IPS DF 4.7 (cell line): Measurements from ENCODE around the gene CD226.
"Not testable (repeated sequence)": the region's sequence is repeated elsewhere in the genome, so short reads cannot be mapped to it uniquely, and the experiment has no call there.

ENCODE experiments used
- DNase-seq: peaks from one replicate; pipeline ENCODE4 v3.0.0-alpha.2; 2013; ENCODE audit warnings: low spot score; ENCODE audit errors: extremely low read depth

Gene CD226

GRCh38 chr18:69916412-69916811, 31.3 kb downstream of the CD226 start:
- DNase-seq, result no peak

DNA sequence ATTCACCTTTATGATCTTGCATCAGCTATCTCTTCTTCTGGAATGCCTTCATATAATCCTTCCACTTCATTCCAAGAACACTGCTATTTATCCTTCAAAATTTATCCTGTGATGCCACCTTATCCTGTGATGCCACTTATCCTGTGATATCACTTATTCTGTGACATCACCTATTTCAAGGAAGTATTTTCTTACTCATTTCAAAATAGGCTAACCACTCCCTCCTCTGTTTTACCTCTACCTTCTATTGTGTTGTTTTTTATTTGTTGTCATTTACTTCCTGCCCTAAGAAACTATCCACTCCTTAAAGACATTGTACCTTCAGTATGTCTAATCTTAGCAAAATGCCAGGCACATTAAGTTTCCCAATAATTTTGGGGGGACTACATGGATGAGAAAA, 38.8 kb downstream of the CD226 start:
- no peak for DNase-seq

GRCh38 chr18:69906765-69907164, 40.9 kb downstream of the CD226 start:
- no peak for DNase-seq

- no peak for DNase-seq
Observed at GRCh38 chr18:69900941-69901340, 46.7 kb downstream of the CD226 start.

GRCh38 chr18:69899154-69899923, 48.3 kb downstream of the CD226 start:
- not testable (repeated sequence) for DNase-seq

DNA sequence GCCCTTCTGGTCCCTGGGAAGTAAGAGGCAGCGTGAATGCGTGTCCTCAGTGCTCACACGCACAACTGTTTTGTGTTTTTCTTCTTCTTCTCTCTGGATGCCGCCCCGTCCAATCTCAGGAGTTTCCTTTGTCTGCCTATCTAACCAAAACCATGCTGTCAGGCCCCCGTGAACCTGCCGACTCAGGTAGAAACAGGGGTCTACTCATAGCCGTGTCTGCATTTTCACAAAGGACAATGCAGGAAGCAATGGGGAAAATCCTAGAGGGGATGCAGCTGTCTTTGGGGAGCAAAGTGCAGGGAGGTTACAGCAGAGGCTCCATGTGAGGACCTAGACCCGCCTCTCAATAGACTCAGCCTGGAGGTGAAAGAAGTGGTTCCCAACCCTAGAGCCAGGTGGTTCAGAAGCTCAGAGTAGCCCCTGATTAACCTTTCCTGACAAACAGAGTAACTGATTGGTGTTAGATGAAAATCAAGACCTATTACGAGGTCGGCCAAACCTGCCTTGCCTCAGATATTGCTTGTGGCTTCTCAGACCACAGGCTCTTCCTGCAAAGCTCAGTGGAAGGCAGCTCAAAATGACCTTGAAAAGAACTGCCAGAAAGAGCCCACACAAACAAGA, 49.3 kb downstream of the CD226 start:
- no peak for DNase-seq

DNA sequence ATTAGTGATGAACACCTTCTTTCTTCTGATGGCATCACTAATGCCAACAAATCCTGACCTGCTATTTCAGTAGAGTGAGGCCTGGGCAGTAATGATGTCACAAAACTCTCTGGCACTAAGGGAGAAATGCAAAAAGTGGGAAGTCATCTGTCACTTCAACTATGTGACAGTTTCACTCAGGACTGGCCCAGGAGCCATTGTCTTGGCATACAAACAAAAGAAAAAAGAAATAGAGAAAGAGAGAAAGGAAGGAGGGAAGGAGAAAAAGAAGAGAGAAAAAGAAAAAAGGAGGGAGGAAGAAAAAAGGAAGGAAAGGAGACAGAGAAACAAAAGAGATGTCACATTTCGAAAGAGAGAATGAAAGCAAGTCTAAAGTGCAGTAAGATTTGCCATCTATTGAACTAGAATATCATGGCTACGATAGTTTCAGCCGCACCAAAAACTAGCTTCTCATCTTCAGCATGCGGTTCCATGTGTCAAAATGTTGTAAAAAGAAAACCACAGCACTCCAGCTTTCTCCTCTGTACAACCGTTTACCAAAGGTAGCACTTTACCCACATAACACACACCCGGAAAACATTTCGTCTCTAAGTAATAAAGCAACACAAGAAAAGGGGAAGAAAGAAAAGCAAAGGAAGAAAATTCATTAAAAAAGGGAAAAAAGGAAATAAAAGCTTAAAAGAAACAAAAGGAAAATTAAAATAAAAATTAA, 50.1 kb downstream of the CD226 start:
- no peak for DNase-seq

GRCh38 chr18:69895066-69896047, 52.3 kb downstream of the CD226 start:
- no peak for DNase-seq

GRCh38 chr18:69894467-69894866, 53.2 kb downstream of the CD226 start:
- no peak for DNase-seq

- no peak for DNase-seq
Observed at GRCh38 chr18:69890558-69890957, 57.1 kb downstream of the CD226 start.

DNA sequence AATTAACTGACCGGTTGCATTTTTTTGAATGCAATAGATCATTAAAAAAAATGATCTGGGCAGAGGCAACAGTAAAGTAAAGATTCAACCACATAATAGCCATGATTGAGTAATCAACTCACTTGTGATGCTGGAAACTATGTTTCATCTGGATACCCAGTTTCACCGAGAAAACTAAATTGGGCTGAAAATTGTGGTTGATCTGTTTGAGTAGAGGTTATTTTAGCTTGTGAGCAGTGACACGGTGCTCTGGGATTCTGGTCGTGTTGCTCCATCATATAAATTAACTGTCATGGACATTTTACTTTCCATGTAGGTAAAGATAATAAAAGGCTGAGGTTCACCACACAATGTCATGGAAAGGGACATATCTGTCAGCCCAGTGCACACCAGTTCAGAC, 58.7 kb downstream of the CD226 start:
- no peak for DNase-seq

DNA sequence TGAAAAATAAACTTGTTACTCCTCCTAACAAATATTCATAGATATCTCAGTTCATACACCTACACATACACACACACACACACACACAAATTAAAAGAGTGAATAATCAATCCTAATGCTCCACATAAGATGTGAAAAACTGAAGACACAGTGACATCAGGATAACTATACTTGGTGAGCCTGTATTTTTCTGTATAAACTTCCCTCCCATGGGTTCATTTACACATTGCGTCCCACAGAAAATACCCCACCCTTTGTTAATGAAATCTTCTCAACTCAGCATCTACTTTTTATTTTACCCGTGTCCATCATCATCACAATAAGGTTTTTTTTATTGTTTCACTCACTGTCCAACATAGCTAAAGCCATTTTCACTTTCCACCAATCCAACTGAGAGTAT, 60.4 kb downstream of the CD226 start:
- DNase-seq, result no peak

DNA sequence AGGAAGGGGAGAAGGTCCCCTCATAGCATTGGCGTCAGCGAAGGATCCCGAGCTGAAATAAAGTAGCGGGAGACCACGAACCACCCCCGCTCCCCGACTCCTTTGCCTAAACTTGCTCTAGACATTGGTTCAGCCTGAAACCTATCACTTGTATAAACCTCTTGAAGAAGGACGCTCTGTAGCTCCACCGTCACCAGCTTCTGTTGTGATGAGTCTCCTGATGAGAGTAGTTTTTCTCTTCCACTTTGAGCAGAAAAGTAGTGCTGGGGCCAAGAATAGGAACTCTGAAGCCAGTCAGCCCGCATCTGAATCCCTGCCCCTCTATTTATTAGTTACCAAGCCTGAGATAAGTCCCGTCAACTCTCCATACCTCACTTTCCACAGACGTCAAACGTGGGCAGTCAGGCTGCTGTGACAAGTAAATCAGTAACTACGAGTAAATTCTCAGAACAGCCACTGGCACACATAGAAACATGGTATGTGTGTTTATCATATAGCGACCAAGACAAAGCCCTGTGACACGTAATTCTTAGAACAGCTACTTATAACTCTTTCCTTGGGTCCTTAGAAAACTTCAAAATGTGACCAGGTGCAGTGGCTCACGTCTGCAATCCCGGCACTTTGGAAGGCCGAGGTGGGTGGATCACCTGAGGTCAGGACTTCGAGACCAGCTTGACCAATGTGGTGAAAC, 61.7 kb downstream of the CD226 start:
- no peak for DNase-seq

- no peak for DNase-seq
Observed at GRCh38 chr18:69885355-69885754, 62.3 kb downstream of the CD226 start.

DNA sequence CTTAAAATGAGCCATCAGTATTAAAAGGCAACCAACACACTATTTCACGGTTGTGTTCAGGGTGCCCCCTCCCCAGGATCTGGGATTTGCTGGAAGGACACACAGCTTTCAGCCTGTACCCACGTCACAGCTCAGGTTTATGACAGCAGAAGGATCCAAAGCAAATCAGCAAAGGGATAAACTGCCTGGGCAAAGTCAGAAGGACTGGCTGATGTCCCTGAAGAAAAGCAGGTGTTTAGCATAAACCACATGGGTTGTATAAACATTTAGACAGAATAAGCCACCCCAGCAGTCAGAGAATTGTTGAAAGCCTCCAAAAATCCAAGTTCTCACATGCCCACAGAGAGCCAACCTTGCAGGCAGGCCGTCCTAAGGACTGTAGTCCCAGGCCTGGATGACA, 63.9 kb downstream of the CD226 start:
- DNase-seq, result no peak

DNA sequence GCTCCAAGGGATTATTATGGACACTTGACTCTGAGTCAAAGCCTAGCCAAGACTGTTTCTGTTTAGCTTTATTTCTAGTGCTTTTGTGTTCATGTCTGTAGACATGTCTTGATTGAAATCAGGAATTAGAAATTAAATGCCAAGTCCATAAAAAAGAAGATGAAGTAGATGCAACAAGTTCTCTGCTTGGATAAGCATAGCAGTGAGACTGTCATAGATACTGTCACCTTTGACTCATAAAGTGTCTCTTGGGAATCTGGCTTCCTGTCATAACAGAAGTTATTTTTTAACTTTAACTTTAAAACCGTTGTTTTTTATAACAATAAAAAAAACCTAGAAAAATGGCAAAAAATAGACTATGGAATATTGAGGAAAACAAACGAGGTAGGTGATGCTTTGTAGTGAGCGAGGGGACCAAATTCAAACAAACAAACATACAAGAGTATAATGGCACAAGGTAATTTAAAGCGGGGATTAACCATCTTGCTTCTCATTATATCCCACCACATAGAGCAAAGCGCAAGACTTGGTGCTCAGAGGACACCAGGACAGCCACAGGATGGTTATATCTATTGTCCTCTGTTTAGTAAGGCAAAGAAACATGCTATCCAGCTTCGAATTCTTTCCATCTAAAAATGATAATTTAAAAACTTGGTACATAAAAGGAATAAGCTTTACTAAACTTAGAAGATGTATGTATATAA, 64.6 kb downstream of the CD226 start:
- DNase-seq, result no peak

- no peak for DNase-seq
Observed at GRCh38 chr18:69880083-69880482, 67.6 kb downstream of the CD226 start.

GRCh38 chr18:69879051-69879450, 68.6 kb downstream of the CD226 start:
- not testable (repeated sequence) for DNase-seq

DNA sequence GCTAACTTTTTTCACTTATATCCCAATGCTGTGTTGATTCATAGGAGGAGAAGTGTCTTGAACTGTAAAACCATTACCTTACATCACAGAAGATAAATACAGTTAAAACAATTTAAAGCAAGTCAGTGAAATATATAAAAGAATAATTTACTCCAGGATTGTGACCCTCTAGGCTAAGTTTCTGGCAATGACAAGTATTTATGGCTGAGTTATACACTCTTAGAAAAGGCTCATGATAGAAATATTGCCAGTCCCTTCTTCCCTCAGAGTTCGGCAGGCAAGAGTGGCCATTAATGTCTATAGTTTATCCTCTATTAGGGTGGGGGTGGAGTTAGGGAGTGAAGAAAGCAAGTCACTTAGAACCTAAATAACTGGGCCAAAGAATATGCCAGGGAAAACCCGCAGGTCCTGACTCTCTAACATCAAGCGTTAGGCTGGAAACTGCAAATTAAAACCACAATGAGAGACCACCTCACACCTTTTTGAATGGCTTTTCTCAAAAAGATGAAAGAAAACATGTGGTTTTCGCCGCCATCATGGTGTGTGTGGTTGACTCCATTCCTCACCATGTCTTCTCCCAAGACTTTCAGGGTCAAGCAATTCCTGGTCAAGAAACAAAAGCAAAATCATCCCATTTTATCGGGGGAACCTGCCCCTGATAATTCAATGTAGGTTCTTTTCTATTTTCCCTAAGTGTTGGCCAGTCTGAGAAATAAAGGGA, 69.3 kb downstream of the CD226 start:
- no peak for DNase-seq
